ENCODE data around the gene RPLP1.

RPLP1 gene

DNA sequence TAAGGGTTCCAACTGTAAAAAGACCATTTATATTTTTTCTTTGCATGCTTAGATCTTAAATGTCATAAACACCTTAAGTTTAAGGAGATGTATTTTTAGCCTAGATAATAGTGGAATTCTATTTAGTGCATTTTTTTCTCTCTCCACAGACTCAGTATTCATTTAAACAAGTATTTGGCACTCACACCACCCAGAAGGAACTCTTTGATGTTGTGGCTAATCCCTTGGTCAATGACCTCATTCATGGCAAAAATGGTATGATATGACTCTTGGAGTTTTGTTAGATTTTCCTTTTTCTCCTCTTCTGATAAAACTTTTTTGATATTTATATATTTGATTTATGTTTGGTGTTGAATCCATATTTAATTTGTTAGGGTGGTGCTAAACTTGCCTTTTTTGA is 31.1 kb upstream of the RPLP1 start:
- Histone ChIP-seq H3K27ac (no peak overlapping the region), H3K4me1 (no peaks in the 10 kb centered on the region), H3K4me3 (ENCODE audit: low read depth, low read length) (no peak overlapping the region), H2AFZ (no peak overlapping the region), H3K79me2 (no peaks in the 10 kb centered on the region), H3K9ac (no peak overlapping the region), H3K36me3 (ENCODE audit: control insufficient read depth, insufficient read depth, low read length) (no peaks in the 10 kb centered on the region), H3K4me2 (ENCODE audit: low read length) (no peak overlapping the region), H3K9me3 (ENCODE audit: control insufficient read depth, low read length) (no peaks in the 10 kb centered on the region), H3K27me3 (ENCODE audit: control insufficient read depth, insufficient read depth, low read length) (no peaks in the 10 kb centered on the region)
- TF ChIP-seq CTCF (IDR thresholded peaks at IDR 0.05): no peak

DNA sequence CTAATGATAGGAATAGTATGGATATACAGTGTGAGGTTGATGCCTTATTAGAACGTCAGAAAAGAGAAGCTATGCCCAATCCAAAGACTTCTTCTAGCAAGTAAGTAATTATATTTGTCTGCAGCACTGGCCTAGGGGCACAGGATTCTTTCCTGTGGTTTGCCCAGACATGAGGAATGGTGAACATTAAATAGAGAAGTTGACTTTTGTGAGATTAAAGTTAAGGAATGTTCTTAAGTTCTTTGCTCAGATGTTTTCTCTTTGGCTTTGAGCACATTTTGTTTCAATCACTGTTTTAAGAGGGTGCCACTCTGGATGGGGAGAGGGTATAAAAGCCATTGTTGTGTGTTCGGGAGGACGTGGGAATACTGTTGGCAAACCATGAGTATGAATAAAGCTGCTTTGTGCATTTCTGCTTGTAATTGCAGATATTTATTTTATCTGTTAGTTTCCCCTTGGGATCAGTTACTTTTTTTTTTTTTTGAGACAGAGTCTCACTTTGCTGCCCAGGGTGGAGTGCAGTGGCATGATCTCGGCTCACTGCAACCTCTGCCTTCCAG is 30.2 kb upstream of the RPLP1 start:
- TF ChIP-seq CTCF (IDR thresholded peaks at IDR 0.05): no peak
- Histone ChIP-seq H2AFZ (no peak overlapping the region), H3K36me3 (ENCODE audit: control insufficient read depth, insufficient read depth, low read length) (no peaks in the 10 kb centered on the region), H3K9me3 (ENCODE audit: control insufficient read depth, low read length) (no peaks in the 10 kb centered on the region), H3K4me1 (no peaks in the 10 kb centered on the region), H3K4me2 (ENCODE audit: low read length) (no peak overlapping the region), H3K27me3 (ENCODE audit: control insufficient read depth, insufficient read depth, low read length) (no peaks in the 10 kb centered on the region), H3K79me2 (no peaks in the 10 kb centered on the region), H3K4me3 (ENCODE audit: low read depth, low read length) (no peak overlapping the region), H3K9ac (no peak overlapping the region), H3K27ac (no peak overlapping the region)

DNA sequence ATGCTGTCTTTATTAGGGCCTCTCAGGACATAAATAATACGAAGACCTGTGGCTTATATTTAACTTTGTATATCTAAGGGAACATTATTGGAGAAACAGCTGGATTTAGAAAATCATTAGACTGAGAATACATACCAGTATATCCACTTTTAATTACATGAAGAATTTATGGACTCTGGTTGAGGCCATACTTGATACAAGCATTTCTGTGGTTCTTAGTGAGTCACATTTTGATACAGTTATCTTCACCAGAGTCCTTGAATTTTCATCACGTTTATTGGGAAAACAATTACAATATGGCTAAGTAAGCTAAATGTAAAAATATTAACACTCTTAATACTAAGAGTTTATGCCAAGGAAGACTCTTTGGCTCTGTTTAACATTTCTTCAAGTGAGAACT is 28.6 kb upstream of the RPLP1 start:
- no peak overlapping the region for H3K4me3 ChIP-seq (ENCODE audit: low read depth, low read length)
- no peak overlapping the region for H3K27ac ChIP-seq
- TF ChIP-seq CTCF (IDR thresholded peaks at IDR 0.05): no peak
- no peak overlapping the region for H3K9ac ChIP-seq
- no peaks in the 10 kb centered on the region for H3K27me3 ChIP-seq (ENCODE audit: control insufficient read depth, insufficient read depth, low read length)
- no peaks in the 10 kb centered on the region for H3K36me3 ChIP-seq (ENCODE audit: control insufficient read depth, insufficient read depth, low read length)
- no peak overlapping the region for H3K4me2 ChIP-seq (ENCODE audit: low read length)
- H2AFZ ChIP-seq: no peak overlapping the region
- H3K9me3 ChIP-seq (ENCODE audit: control insufficient read depth, low read length): no peaks in the 10 kb centered on the region
- no peaks in the 10 kb centered on the region for H3K79me2 ChIP-seq
- H3K4me1 ChIP-seq: no peaks in the 10 kb centered on the region

- H3K9ac ChIP-seq: no peak overlapping the region
- no peak overlapping the region for H3K27ac ChIP-seq
- H3K9me3 ChIP-seq (ENCODE audit: control insufficient read depth, low read length): no peaks in the 10 kb centered on the region
- no peak for TF ChIP-seq CTCF (IDR thresholded peaks at IDR 0.05)
- H3K79me2 ChIP-seq: no peaks in the 10 kb centered on the region
- H3K27me3 ChIP-seq (ENCODE audit: control insufficient read depth, insufficient read depth, low read length): no peaks in the 10 kb centered on the region
- H3K4me1 ChIP-seq: no peaks in the 10 kb centered on the region
- H3K4me3 ChIP-seq (ENCODE audit: low read depth, low read length): no peak overlapping the region
- H3K36me3 ChIP-seq (ENCODE audit: control insufficient read depth, insufficient read depth, low read length): no peaks in the 10 kb centered on the region
- H3K4me2 ChIP-seq (ENCODE audit: low read length): no peak overlapping the region
- no peak overlapping the region for H2AFZ ChIP-seq
These were observed 27.7 kb upstream of the RPLP1 start for GRCh38 chr15:69424748-69425413.

DNA sequence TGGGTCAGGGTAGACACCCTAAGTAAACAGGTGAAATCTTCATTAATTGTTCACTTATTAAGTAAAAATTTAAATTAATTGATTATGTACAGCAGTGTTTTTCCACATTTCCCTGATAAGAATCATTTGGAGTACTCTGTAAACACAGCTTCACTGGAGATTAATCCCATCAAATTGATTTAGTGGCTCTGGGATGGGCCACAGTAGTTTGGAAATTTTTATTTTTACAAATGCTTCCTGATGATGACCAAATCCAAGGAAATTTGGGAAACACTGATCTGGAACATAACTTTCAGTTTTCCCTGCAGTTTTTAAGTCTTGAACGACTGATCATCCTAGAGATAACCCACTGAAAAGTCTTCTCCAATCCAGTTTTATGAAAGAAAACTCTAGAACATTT is 18.8 kb upstream of the RPLP1 start:
- no peak for TF ChIP-seq CTCF (IDR thresholded peaks at IDR 0.05)
- H3K27ac ChIP-seq: no peak overlapping the region
- H3K79me2 ChIP-seq: no peaks in the 10 kb centered on the region
- H3K4me1 ChIP-seq: no peaks in the 10 kb centered on the region
- no peaks in the 10 kb centered on the region for H3K9me3 ChIP-seq (ENCODE audit: control insufficient read depth, low read length)
- H2AFZ ChIP-seq: no peak overlapping the region
- no peaks in the 10 kb centered on the region for H3K36me3 ChIP-seq (ENCODE audit: control insufficient read depth, insufficient read depth, low read length)
- H3K27me3 ChIP-seq (ENCODE audit: control insufficient read depth, insufficient read depth, low read length): no peaks in the 10 kb centered on the region
- H3K4me2 ChIP-seq (ENCODE audit: low read length): no peak overlapping the region
- no peak overlapping the region for H3K4me3 ChIP-seq (ENCODE audit: low read depth, low read length)
- no peak overlapping the region for H3K9ac ChIP-seq
